ENCODE results near the gene WWP2.
"Not testable (repeated sequence)": the region's sequence is repeated elsewhere in the genome, so short reads cannot be mapped to it uniquely, and the experiment has no call there.

WWP2 gene

DNA sequence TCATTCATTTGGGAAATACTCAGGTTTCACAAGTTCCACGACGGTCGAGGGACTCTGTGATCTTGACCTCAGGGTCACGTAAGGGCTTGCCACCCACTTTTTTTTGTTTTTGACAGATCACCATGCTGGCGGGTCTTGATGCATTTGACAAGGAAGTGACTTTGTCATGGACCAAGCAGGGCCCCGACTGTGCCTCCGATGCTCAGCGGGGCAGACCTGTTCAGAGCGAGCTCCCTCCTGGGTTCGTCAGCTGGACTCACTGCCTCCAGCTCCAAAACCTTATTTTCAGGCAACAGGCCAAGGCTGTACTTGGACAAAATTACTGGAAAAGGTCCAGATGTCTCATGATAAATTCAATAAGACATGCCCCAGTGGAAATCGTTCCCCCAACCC is 180.0 kb downstream of the WWP2 start:
- Histone ChIP-seq H3K27ac (no peak overlapping the region), H3K27me3 (replicated peaks) (no peaks in the 10 kb centered on the region), H3K36me3 (replicated peaks) (peaks cover 24% of the 10 kb centered on the region), H3K4me3 (ENCODE audit: low read depth, low read length) (no peak overlapping the region)
- in situ Hi-C loops (cut with HindIII; ENCODE audit: low pct_ligation_motif_present, low sequenced_read_pairs): no loop called here
- DNase-seq: no peak
- TF ChIP-seq, protein P1, sequence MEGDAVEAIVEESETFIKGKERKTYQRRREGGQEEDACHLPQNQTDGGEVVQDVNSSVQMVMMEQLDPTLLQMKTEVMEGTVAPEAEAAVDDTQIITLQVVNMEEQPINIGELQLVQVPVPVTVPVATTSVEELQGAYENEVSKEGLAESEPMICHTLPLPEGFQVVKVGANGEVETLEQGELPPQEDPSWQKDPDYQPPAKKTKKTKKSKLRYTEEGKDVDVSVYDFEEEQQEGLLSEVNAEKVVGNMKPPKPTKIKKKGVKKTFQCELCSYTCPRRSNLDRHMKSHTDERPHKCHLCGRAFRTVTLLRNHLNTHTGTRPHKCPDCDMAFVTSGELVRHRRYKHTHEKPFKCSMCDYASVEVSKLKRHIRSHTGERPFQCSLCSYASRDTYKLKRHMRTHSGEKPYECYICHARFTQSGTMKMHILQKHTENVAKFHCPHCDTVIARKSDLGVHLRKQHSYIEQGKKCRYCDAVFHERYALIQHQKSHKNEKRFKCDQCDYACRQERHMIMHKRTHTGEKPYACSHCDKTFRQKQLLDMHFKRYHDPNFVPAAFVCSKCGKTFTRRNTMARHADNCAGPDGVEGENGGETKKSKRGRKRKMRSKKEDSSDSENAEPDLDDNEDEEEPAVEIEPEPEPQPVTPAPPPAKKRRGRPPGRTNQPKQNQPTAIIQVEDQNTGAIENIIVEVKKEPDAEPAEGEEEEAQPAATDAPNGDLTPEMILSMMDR (IDR thresholded peaks at IDR 0.05; ENCODE audit: low read depth, low read length, missing control alignments): no peak

DNA sequence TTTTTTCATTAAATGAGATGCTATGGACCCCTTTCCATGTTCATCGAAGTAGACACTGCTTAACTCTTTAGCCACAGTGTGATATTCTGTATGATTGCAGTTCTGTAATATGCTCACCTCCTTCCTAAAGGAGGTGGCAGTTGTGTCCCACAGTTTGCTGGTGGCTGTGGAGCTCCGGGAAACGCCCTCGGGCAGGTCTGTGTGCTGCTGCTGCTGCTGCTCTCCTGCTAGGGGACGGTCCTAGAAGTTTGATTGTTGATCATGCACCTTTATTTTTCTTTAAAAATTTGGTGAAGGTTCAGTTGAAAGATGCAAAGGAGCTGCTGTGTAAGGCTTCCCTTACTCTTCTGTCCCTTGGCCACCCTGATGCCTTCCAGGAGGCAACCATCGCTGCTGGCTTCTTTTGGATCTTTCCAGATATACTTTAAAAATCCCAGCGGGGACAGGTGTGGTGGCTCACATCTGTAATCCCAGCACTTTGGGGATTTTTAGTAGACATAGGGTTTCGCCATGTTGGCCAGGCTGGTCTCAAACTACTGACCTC is 180.6 kb downstream of the WWP2 start:
- TF ChIP-seq, protein P1 (IDR thresholded peaks at IDR 0.05; ENCODE audit: low read depth, low read length, missing control alignments): no peak
- no peak overlapping the region for H3K4me3 ChIP-seq (ENCODE audit: low read depth, low read length)
- peaks cover 18% of the 10 kb centered on the region for H3K36me3 ChIP-seq (replicated peaks)
- no peak for DNase-seq
- H3K27me3 ChIP-seq (replicated peaks): no peaks in the 10 kb centered on the region
- H3K27ac ChIP-seq: no peak overlapping the region
- in situ Hi-C loops (cut with HindIII; ENCODE audit: low pct_ligation_motif_present, low sequenced_read_pairs): no loop called here

DNA sequence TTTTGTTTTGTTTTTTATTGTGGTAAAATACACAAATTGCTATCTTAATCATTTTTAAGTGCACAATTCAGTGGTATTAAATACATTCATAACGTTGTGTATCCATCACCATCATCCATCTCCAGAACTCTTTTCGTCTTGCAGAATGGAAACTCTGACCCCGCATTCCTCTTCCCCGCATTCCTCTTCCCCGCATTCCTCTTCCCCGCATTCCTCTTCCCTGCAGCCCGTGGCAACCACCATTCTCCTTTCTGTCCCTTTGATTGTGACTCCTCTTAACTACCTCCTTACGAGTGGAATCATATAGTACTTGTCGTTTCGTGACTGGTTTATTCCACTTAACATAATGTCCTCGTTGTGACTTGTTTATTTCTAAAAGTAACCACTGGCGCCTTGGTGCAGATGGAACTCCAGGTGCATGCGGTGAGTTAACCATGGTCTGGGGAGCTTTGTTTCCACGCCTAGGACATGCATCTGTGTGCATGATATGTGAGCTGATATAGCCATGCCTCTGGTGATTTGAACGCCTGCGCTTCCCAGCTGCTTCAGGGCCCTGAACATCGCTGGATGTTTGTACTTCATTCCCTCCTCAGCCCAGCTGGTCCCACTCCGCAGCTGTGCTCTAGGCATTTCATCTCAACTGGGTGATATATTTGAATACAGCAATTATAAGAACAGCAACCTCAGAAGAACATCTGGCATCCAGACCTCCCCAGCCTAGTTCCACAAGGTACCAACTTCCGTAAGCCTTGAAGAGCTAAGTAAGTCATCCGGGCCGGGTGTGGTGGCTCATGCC is 181.3 kb downstream of the WWP2 start:
- in situ Hi-C loops (cut with HindIII; ENCODE audit: low pct_ligation_motif_present, low sequenced_read_pairs); H3K27ac ChIP-seq; DNase-seq; H3K27me3 ChIP-seq (replicated peaks); H3K4me3 ChIP-seq (ENCODE audit: low read depth, low read length): not testable (repeated sequence)
- H3K36me3 ChIP-seq (replicated peaks): peaks cover 16% of the 10 kb centered on the region

DNA sequence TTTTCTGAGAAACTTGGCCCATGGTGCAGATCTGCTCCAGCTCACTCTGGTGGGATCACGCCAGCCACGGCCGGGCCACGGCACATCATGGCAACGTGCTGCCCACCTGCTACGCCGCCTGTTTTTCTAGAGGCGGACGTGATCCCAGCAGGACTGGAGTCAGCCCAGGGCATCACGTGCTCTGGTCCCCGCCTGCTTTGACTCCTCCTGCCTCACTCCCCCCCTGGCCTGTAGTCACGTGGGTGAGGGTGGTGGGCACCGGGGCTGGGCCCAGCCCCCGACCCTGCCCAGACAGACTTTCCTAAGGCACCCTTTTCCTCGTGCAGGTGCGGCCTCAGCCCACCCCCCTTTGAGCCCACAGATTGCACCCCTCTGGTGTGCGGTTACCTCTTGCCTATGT is 188.3 kb downstream of the WWP2 start:
- H3K36me3 ChIP-seq (replicated peaks); H3K27ac ChIP-seq; H3K4me3 ChIP-seq (ENCODE audit: low read depth, low read length); in situ Hi-C loops (cut with HindIII; ENCODE audit: low pct_ligation_motif_present, low sequenced_read_pairs); H3K27me3 ChIP-seq (replicated peaks); DNase-seq: not testable (repeated sequence)

DNA sequence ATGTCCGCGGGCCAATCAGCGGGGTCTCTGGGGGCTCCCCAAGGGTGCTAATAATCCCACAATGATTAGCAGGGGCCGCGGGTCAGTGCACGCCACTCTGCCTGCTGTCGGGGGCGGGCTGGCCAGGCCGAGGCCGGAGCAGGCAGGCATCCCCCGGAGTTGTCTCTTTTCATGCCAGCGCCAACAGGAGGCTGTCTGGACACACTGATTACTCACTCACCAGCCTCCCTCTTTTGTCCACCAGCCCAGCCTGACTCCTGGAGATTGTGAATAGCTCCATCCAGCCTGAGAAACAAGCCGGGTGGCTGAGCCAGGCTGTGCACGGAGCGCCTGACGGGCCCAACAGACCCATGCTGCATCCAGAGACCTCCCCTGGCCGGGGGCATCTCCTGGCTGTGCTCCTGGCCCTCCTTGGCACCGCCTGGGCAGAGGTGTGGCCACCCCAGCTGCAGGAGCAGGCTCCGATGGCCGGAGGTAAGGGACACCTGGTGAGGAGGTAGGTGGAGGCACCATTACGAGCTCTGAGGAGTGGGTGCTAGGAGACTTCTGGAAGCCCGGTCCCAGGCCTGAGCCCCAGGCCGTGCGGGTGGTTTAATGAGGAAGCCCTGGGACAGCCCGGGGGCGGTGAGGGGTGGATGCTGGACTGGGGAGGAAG is 189.0 kb downstream of the WWP2 start, which contains the start of gene CLEC18A:
Gene CLEC18A, plus strand, starts transcription at position 318 of the 655 bp plus-strand sequence. Its CDS starts 33 bp downstream, at position 351.
- DNase-seq; H3K4me3 ChIP-seq (ENCODE audit: low read depth, low read length); H3K27ac ChIP-seq; H3K27me3 ChIP-seq (replicated peaks); in situ Hi-C loops (cut with HindIII; ENCODE audit: low pct_ligation_motif_present, low sequenced_read_pairs); H3K36me3 ChIP-seq (replicated peaks): not testable (repeated sequence)

DNA sequence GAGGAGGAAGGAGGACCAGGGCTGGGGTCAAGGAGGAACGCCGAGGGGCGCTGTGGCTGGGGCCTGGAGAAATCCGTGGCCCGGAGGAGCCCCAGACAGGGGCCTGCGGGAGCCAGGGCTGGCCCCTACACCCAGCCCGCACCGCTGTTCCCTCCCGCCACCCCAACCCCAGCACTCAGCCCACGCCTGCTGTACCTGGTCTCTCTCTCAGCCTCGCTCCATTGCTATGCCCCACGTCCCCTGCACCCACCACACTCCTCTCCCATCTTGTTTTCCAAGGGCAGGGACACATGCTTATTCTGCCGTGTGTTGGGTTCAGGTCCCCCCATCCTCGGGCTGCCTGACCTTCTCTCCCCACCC is 189.5 kb downstream of the WWP2 start:
- H3K27me3 ChIP-seq (replicated peaks); H3K27ac ChIP-seq; DNase-seq; H3K36me3 ChIP-seq (replicated peaks); H3K4me3 ChIP-seq (ENCODE audit: low read depth, low read length); in situ Hi-C loops (cut with HindIII; ENCODE audit: low pct_ligation_motif_present, low sequenced_read_pairs): not testable (repeated sequence)

DNA sequence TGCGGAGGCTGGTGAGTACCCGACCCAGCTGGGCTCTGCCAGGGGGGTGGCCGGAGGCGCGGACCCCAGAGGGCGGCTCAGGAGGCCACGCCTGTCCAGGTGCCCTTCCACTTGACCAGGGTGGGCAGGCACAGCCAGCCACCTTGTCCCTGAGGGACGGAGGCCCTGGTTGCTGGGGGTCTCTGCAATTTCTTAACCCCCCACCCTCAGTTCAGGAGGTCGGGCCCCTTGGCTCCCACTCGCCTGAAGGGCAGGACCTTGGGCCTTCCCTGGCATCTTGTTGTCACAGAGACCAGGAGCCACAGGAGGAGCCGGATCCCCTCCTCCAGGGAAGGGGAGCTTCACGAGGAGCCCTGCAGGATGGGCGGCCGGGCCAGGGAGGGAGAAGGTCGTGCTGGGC is 190.0 kb downstream of the WWP2 start:
- in situ Hi-C loops (cut with HindIII; ENCODE audit: low pct_ligation_motif_present, low sequenced_read_pairs); H3K4me3 ChIP-seq (ENCODE audit: low read depth, low read length); DNase-seq; H3K27ac ChIP-seq; H3K27me3 ChIP-seq (replicated peaks); H3K36me3 ChIP-seq (replicated peaks): not testable (repeated sequence)

DNA sequence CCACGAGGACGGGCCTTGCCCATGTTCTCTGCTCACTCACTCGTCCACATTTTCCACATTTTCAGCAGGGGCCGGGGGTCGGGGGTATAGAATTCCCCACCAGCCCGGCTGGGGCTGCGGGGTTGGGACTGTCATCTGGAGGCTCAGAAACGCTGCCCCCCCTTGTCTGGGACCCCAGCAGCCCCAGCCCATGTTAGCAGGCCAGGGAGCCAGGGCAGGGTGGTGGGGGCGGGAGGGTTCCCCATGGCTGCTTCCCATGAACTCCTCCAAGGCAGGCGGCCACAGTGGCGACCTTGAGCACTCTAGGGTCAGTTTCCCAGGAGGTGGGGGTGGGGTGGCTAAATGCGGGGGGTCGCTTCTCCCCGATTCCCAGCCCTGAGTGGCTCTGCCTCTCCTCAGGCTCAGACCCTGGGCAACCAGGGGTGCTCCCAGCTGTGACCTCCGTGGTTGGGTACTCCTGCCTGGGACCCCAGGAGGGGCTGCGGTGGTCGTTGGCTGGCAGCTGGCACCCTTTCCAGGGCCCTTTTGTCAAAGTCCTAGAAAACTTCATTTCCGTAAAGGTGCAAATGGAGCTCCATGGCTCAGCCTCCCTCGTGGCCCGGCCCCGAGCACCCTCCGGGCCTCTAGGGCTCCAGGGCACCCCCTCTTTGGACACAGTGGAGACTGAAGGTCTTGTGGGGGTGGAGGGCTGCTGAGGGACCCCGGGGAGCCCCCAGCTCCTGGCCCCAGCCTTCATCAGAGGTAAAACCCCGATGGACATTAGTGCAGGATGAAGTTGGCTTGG is 190.6 kb downstream of the WWP2 start:
- H3K27ac ChIP-seq; H3K27me3 ChIP-seq (replicated peaks); DNase-seq; in situ Hi-C loops (cut with HindIII; ENCODE audit: low pct_ligation_motif_present, low sequenced_read_pairs); H3K36me3 ChIP-seq (replicated peaks); H3K4me3 ChIP-seq (ENCODE audit: low read depth, low read length): not testable (repeated sequence)

DNA sequence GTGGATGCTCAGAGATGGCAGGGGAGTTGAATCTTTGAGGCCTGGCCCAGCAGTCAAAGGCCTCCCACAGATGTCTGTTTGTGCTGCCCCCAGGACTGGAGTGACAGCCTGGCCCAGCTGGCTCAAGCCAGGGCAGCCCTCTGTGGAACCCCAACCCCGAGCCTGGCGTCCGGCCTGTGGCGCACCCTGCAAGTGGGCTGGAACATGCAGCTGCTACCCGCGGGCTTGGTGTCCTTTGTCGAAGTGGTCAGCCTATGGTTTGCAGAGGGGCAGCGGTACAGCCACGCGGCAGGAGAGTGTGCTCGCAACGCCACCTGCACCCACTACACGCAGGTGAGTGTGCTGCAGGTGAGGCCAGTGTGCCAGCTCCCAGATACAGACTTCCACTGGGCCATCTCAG is 192.1 kb downstream of the WWP2 start:
- H3K27me3 ChIP-seq (replicated peaks); H3K27ac ChIP-seq; H3K36me3 ChIP-seq (replicated peaks); H3K4me3 ChIP-seq (ENCODE audit: low read depth, low read length); in situ Hi-C loops (cut with HindIII; ENCODE audit: low pct_ligation_motif_present, low sequenced_read_pairs); DNase-seq: not testable (repeated sequence)

DNA sequence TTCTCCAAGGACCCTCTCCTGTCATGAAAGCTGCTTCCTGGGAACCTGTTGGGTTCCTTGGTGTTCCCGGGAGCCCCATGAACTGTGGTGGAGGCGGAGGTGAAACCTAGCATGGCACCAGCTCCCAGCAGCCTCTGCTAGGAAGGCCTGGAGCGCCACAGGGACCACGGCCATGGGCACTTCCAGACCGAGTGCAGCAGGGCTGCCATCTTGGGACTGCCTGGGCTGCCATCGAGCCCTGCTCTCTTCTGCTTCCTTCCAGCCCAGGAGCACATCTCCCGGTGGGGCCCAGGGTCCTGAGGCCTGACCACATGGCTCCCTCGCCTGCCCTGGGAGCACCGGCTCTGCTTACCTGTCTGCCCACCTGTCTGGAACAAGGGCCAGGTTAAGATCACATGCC is 201.2 kb downstream of the WWP2 start:
- H3K27me3 ChIP-seq (replicated peaks); H3K4me3 ChIP-seq (ENCODE audit: low read depth, low read length); DNase-seq; H3K27ac ChIP-seq; H3K36me3 ChIP-seq (replicated peaks); in situ Hi-C loops (cut with HindIII; ENCODE audit: low pct_ligation_motif_present, low sequenced_read_pairs): not testable (repeated sequence)

DNA sequence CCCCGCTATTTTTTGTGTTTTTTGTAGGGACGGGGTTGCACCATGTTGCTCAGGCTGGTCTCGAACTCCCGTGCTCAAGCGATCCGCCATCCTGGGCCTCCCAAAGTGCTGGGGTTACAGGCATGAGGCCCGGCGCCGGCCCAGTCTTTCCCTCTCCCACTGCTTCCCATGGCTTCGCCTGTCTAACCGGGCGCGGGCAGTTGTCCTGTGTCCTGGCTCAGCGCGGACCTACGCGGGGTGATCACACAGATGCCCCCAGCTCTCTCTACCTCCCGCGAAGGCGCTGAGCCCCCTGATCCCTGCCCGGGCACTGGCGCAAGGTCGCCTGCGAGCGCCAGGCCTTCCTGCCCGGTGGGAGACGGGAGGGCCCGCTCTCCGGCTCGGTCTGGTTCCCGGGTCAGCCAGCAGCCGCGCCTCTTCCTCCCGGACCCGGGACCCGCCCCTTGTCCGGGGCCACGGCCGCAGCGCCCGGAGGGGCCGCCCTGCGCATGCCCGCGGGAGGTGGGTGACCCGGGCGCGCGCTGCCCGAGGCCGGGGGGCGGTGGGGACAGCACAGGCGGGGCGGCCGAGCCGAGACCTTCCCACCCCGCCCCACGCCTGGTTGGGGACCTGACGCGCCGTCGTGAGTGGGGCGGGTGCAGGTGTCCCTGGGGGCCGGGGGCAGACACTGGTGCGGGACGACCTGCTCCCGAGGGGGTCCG is 203.0 kb downstream of the WWP2 start:
- H3K27ac ChIP-seq; H3K27me3 ChIP-seq (replicated peaks); DNase-seq; H3K36me3 ChIP-seq (replicated peaks); in situ Hi-C loops (cut with HindIII; ENCODE audit: low pct_ligation_motif_present, low sequenced_read_pairs): not testable (repeated sequence)
- H3K4me3 ChIP-seq (ENCODE audit: low read depth, low read length): peak overlapping the region; percentile 40
